Measurements from ENCODE around the gene NDE1. TPM values are rescaled to one million over a fixed set of nuclear protein-coding genes. Genes with fewer than 3 reads are reported as not detected.
A peak's percentile ranks its signal among the peaks of the same experiment; 100 is the strongest.
"Not testable (repeated sequence)": the region's sequence is repeated elsewhere in the genome, so short reads cannot be mapped to it uniquely, and the experiment has no call there.

Gene NDE1
- polyA plus RNA-seq, 2 of the 4 experiments (the other 2 are of a cell fraction) = 27.6 to 30.6 TPM

DNA sequence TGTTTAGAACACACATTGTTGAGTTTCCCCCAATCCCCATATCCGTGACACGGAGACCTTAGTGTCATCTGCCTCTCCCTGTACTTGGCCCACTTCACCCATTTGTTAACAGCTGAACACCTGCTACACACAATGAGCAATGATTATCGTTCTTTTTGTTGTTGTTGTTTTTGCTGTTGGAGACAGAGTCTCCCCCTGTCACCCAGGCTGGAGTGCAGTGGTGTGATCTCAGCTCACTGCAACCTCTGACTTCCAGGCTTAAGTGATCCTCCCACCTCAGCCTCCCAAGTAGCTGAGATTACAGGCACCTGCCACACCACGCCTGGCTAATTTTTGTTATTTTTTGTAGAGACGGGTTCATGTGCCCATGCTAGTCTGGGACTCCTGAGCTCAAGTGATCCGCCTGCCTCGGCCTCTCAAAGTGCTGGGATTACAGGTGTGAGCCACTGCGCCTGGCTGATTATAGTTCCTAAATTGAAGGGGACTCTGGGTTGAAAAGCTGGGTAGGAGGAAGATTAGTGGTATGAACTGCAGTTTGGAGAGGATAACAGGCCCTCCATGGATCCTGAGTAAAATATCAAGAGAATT is 21.6 kb downstream of the NDE1 start:
- no peak for DNase-seq (ENCODE audit: low read depth in 1 of 2, low spot score in 1 of 2)
- H3K4me3 ChIP-seq = no peak overlapping the region
- H3K4me2 ChIP-seq = peak overlapping the region; percentile 79
- H3K9me3 ChIP-seq = no peaks in the 10 kb centered on the region
- peaks cover 22% of the 10 kb centered on the region for H3K4me1 ChIP-seq
- ChIA-PET CTCF (interaction anchor here (0.8 to 1.3 kb wide), 2 partner anchors 10 to 33 kb away, joined by 3 to 4 read pairs; no protein-coding TSS in a partner anchor), POLR2A (interaction anchor here (1.4 kb wide), 1 partner anchor 29 kb away, joined by 6 read pairs; the partner anchor contains the start of gene MARF1)
- FAIRE-seq = no peak
- TF ChIP-seq MYC (IDR thresholded peaks at IDR 0.05; ENCODE audit: borderline replicate concordance, low read length) = no peak
- no peak for TF ChIP-seq HOXB13 (CRISPR knock-in tag; IDR thresholded peaks at IDR 0.05; ENCODE audit: low read depth)
- TF ChIP-seq EHF (CRISPR knock-in tag; IDR thresholded peaks at IDR 0.05) = no peak
- no peak for TF ChIP-seq FOXS1 (CRISPR knock-in tag; IDR thresholded peaks at IDR 0.05)
- no peak for TF ChIP-seq ZSCAN20 (CRISPR knock-in tag; IDR thresholded peaks at IDR 0.05)
- no peak for TF ChIP-seq TP53 (CRISPR knock-in tag; IDR thresholded peaks at IDR 0.05)
- no peak for TF ChIP-seq JUNB (IDR thresholded peaks at IDR 0.05)
- 93% methylated on average over 8 of the region's 8 CpGs for WGBS (ENCODE audit: missing lambda C conversion rate)
- peak overlapping the region; percentile 83 to 89 for H3K27ac ChIP-seq
- no peak for ATAC-seq

DNA sequence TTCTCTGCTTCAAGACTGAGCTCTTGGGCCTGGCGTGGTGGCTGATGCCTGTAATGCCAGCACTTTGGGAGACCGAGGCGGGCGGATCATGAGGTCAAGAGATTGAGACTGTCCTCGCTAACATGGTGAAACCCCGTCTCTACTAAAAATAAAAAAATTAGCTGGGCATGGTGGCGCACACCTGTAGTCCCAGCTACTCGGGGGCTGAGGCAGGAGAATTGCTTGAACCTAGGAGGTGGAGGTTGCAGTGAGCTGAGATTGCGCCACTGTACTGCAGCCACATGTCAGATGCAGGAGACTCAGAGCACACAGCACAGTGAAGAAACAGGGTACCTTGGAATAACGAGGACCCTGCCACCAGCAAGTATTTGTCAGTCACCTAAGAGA is 22.1 kb downstream of the NDE1 start:
- CTCF ChIA-PET = interaction anchor here (0.8 to 1.3 kb wide), 2 partner anchors 10 to 33 kb away, joined by 3 to 4 read pairs; no protein-coding TSS in a partner anchor
- TF ChIP-seq CEBPB (IDR thresholded peaks at IDR 0.05) = 0 out of 4 replicates have a peak, but pooled peaks have one; percentile 13 to 48
- Histone ChIP-seq H3K4me3 (peak overlapping the region; percentile 8; the same call in 1 of the 3 replicates), H3K4me2 (peak overlapping the region; percentile 79), H3K27ac (peak overlapping the region; percentile 83 to 89), H3K4me1 (peaks cover 22% of the 10 kb centered on the region)
- POLR2A ChIA-PET = interaction anchor here (1.4 kb wide), 1 partner anchor 29 kb away, joined by 6 read pairs; the partner anchor contains the start of gene MARF1
- ATAC-seq = peak; percentile 31 to 39; a peak in 4 of 6 replicates
- not testable (repeated sequence) for FAIRE-seq; DNase-seq (ENCODE audit: low read depth in 1 of 2, low spot score in 1 of 2); H3K9me3 ChIP-seq
- 86% methylated on average over 10 of the region's 10 CpGs for WGBS (ENCODE audit: missing lambda C conversion rate)

DNA sequence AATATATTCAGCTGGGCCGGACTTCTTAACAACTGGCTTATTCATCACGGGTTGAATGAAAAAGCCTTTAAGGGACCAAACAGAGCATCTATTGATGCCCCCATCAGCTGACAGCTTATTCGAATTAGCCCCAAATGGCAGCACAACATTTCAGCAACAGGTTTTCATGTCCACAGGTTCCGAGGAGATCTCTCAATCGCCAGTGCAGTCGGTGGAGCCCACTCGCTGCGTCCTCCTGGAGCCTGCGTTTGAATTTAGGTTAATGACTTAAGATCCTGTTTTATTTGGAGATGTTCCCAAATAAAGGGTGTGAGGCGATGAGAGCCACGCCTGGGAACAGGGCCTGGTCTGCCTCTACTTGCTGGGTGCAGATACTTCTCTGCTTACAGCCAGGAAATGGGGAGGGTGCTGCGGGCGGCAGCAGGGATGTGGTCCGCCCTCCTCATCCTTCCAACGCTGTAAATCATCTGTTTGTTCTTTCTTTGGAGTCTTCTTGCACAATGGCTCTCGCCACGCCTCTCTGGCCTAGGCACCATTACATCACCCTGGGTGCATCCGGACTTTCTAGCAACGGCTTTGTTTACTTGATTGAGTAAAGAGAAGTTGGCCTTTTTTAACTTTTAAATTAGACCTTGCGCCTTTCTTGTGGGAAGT is 22.6 kb downstream of the NDE1 start:
- Histone ChIP-seq H3K4me3 (peak overlapping the region; percentile 17; the same call in 1 of the 3 replicates), H3K27ac (peak overlapping the region; percentile 83 to 89), H3K9me3 (no peaks in the 10 kb centered on the region), H3K4me2 (peak overlapping the region; percentile 79), H3K4me1 (peaks cover 22% of the 10 kb centered on the region)
- ChIA-PET CTCF (interaction anchor here (0.8 to 1.1 kb wide), 2 partner anchors 9 kb away, joined by 3 to 4 read pairs; no protein-coding TSS in a partner anchor), POLR2A (interaction anchor here (1.4 kb wide), 1 partner anchor 30 kb away, joined by 6 read pairs; the partner anchor contains the start of gene MARF1)
- FAIRE-seq (no peak), DNase-seq (ENCODE audit: low read depth in 1 of 2, low spot score in 1 of 2) (peak; percentile 84 to 90), ATAC-seq (peak; percentile 93 to 98)
- 16% methylated on average over 20 of the region's 20 CpGs for WGBS (ENCODE audit: missing lambda C conversion rate)
- TF ChIP-seq RFX5 (IDR thresholded peaks at IDR 0.05) = no peak
- TF ChIP-seq NFE2L2 (conservative IDR thresholded peaks at IDR 0.05; ENCODE audit: low read length) = no peak
- no peak for TF ChIP-seq ESRRA (IDR thresholded peaks at IDR 0.05; ENCODE audit: borderline replicate concordance, low read length)
- TF ChIP-seq SMC3 (IDR thresholded peaks at IDR 0.05) = no peak
- TF ChIP-seq, protein P1, sequence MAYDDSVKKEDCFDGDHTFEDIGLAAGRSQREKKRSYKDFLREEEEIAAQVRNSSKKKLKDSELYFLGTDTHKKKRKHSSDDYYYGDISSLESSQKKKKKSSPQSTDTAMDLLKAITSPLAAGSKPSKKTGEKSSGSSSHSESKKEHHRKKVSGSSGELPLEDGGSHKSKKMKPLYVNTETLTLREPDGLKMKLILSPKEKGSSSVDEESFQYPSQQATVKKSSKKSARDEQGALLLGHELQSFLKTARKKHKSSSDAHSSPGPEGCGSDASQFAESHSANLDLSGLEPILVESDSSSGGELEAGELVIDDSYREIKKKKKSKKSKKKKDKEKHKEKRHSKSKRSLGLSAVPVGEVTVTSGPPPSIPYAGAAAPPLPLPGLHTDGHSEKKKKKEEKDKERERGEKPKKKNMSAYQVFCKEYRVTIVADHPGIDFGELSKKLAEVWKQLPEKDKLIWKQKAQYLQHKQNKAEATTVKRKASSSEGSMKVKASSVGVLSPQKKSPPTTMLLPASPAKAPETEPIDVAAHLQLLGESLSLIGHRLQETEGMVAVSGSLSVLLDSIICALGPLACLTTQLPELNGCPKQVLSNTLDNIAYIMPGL (CRISPR knock-in tag; IDR thresholded peaks at IDR 0.05; ENCODE audit: borderline replicate concordance) = no peak
- peak in 1 of 2 experiments; percentile 68; a peak in 2 of 5 replicates for TF ChIP-seq JUN (IDR thresholded peaks at IDR 0.05)
- TF ChIP-seq KDM5A (IDR thresholded peaks at IDR 0.05) = no peak
- no peak for TF ChIP-seq HEYL (CRISPR knock-in tag; IDR thresholded peaks at IDR 0.05)
- TF ChIP-seq RAD21 (conservative IDR thresholded peaks at IDR 0.05 in 1 of 2, IDR thresholded peaks at IDR 0.05 in 1 of 2) = no peak
- no peak for TF ChIP-seq POLR2AphosphoS2 (conservative IDR thresholded peaks at IDR 0.05; ENCODE audit: low read length)
- TF ChIP-seq, protein P2, sequence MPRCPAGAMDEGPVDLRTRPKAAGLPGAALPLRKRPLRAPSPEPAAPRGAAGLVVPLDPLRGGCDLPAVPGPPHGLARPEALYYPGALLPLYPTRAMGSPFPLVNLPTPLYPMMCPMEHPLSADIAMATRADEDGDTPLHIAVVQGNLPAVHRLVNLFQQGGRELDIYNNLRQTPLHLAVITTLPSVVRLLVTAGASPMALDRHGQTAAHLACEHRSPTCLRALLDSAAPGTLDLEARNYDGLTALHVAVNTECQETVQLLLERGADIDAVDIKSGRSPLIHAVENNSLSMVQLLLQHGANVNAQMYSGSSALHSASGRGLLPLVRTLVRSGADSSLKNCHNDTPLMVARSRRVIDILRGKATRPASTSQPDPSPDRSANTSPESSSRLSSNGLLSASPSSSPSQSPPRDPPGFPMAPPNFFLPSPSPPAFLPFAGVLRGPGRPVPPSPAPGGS (IDR thresholded peaks at IDR 0.05) = 0 out of 3 replicates have a peak, but pooled peaks have one; percentile 21
- no peak for TF ChIP-seq JUNB (IDR thresholded peaks at IDR 0.05)
- TF ChIP-seq, protein P3, sequence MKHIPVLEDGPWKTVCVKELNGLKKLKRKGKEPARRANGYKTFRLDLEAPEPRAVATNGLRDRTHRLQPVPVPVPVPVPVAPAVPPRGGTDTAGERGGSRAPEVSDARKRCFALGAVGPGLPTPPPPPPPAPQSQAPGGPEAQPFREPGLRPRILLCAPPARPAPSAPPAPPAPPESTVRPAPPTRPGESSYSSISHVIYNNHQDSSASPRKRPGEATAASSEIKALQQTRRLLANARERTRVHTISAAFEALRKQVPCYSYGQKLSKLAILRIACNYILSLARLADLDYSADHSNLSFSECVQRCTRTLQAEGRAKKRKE (CRISPR knock-in tag; IDR thresholded peaks at IDR 0.05; ENCODE audit: low read depth) = no peak
- TF ChIP-seq MAFK (IDR thresholded peaks at IDR 0.05; ENCODE audit: partially characterized antibody) = no peak
- TF ChIP-seq HOXB5 (CRISPR knock-in tag; IDR thresholded peaks at IDR 0.05) = no peak
- no peak for TF ChIP-seq HDAC2 (IDR thresholded peaks at IDR 0.05)
- no peak for TF ChIP-seq NR3C1 (IDR thresholded peaks at IDR 0.05)
- peak in 1 of 2 experiments; percentile 31; a peak in 1 of 5 replicates for TF ChIP-seq EP300 (IDR thresholded peaks at IDR 0.05)
- peak; percentile 95 to 98 for TF ChIP-seq CEBPB (IDR thresholded peaks at IDR 0.05)
- TF ChIP-seq CBX2 (IDR thresholded peaks at IDR 0.05; ENCODE audit: borderline replicate concordance, low read depth) = no peak
- TF ChIP-seq, protein P4, sequence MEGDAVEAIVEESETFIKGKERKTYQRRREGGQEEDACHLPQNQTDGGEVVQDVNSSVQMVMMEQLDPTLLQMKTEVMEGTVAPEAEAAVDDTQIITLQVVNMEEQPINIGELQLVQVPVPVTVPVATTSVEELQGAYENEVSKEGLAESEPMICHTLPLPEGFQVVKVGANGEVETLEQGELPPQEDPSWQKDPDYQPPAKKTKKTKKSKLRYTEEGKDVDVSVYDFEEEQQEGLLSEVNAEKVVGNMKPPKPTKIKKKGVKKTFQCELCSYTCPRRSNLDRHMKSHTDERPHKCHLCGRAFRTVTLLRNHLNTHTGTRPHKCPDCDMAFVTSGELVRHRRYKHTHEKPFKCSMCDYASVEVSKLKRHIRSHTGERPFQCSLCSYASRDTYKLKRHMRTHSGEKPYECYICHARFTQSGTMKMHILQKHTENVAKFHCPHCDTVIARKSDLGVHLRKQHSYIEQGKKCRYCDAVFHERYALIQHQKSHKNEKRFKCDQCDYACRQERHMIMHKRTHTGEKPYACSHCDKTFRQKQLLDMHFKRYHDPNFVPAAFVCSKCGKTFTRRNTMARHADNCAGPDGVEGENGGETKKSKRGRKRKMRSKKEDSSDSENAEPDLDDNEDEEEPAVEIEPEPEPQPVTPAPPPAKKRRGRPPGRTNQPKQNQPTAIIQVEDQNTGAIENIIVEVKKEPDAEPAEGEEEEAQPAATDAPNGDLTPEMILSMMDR (IDR thresholded peaks at IDR 0.05) = no peak

All from A549 (cell line).